ENCODE results near the gene TGM4. TPM values are rescaled to one million over a fixed set of nuclear protein-coding genes. Genes with fewer than 3 reads are reported as not detected.

TGM4 gene
- total RNA-seq, 2 experiments from 2014 or later, result not detected

DNA sequence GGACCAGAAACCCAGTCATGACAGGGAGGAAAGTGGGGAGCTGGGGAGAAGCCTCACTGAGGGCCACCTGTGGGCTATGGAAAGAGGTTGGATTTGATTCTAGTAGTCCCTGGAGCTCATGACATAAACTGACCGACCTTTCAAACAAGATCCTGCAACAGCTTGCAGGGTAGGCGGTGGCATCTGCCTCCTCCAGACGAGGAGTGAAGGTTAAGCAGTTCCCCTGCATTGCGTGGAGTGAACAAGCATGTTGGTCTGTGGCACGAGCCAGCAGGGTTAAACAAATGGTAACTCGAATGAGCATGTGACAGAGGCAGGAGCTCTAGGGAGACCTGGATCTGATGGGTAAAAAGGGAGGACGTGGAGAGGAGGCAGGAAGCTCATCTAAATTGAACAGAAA lies 12.7 kb downstream of the TGM4 start:
- Mint-ChIP-seq H3K9me3 (no peaks in the 10 kb centered on the region), H3K4me3 (no peak overlapping the region), H3K4me1 (no peaks in the 10 kb centered on the region), H3K36me3 (ENCODE audit: low read depth) (no peaks in the 10 kb centered on the region), H3K27me3 (peaks cover 4% of the 10 kb centered on the region), H3K27ac (no peak overlapping the region)
- ChIA-PET CTCF (interaction anchor here (0.7 kb wide), 1 partner anchor 10 kb away, joined by 3 read pairs; no protein-coding TSS in a partner anchor), POLR2A (no interaction called here)
- no peak for DNase-seq

DNA sequence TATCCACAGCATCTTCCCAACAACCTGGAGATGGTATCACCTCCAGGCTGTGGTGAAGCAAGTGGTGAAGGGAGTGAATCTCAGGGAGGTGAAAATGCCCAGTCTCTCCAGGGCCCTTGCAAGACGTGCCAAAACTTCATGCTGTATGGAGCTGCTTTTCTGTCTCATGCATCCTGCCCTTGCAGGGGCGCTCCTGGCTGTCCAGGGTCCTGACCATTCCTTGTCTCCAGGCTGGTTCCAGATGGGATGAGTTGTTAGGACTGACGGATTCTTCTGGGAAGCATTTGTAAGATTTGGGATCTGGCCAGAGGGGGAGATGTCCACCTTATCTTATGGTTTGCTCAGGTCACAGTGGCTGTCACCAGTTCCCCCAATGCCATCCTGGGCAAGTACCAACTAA lies 15.8 kb downstream of the TGM4 start:
- Mint-ChIP-seq H3K27me3 (no peaks in the 10 kb centered on the region), H3K9me3 (no peaks in the 10 kb centered on the region), H3K4me1 (no peaks in the 10 kb centered on the region), H3K27ac (no peak overlapping the region), H3K36me3 (ENCODE audit: low read depth) (no peaks in the 10 kb centered on the region), H3K4me3 (no peak overlapping the region)
- no peak for DNase-seq
- ChIA-PET POLR2A (no interaction called here), CTCF (no interaction called here)

DNA sequence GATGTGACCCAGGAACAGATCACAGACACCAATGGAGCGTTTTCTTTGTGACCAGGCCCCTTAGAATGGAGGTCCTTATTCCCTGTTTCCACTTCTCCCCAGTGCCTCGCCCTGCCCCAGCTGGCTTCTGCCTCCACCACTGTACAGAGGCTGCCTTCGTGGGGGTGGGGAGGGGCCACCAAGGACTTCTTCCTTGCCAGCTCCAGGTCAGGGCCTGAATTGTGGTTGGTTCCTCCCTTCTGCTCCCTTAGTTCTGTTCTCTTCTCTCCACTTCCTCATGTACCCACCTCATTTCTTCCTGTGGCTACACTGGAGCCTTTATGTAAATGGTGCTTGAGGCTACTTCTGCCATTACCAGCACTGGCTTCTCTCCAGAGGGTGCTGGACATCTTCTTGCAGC lies 16.4 kb downstream of the TGM4 start:
- no peak for DNase-seq
- ChIA-PET CTCF (no interaction called here), POLR2A (no interaction called here)

DNA sequence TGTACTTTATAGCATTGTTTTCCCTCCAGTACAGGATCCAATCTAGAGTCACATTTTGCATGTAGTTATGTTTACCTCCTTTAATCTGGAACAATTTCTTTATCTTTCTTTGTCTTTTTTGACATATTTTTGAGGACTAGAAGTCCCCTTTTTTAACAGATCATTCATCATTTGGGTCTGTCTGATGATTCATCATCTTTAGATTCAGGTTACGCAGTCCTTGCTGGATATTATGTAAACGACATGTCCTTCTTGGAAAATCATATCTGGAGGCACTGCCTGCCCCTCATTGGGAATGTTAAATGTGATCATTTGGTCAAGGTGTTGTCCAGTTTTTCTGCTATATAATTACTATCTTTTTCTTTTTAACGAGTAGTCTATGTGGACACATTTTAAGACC lies 18.3 kb downstream of the TGM4 start:
- Mint-ChIP-seq H3K36me3 (ENCODE audit: low read depth) (no peaks in the 10 kb centered on the region), H3K9me3 (no peaks in the 10 kb centered on the region), H3K27me3 (no peaks in the 10 kb centered on the region), H3K4me1 (no peaks in the 10 kb centered on the region), H3K27ac (no peak overlapping the region), H3K4me3 (no peak overlapping the region)
- no peak for DNase-seq
- CTCF ChIA-PET, result no interaction called here
- POLR2A ChIA-PET, result no interaction called here

More for the DNA sequence above, 16.4 kb downstream of the TGM4 start:
- H3K4me1 Mint-ChIP-seq, result no peaks in the 10 kb centered on the region
- no peaks in the 10 kb centered on the region for H3K36me3 Mint-ChIP-seq (ENCODE audit: low read depth)
- H3K27me3 Mint-ChIP-seq, result no peaks in the 10 kb centered on the region
- H3K9me3 Mint-ChIP-seq, result no peaks in the 10 kb centered on the region
- H3K4me3 Mint-ChIP-seq, result no peak overlapping the region
- no peak overlapping the region for H3K27ac Mint-ChIP-seq

DNA sequence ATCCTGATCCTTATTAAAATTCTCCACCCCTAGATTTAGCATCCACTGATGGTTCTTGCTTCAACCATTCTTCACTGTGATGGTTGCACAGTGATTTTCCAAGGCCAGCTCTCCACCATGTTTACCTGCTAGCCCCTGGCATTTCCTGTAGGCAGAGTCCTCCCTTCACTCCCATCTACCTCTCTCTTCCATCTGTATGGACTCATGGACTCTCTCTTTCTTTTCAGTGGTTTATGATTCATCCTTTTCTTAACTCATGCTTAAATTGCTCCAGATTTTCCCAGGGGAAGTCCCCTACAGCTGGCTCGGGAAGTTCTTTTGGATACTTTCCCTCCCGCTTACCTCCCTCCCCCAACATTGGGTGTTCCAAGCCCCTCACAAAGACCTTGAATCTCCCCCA lies 18.7 kb downstream of the TGM4 start:
- no peak for DNase-seq
- H3K27ac Mint-ChIP-seq, result no peak overlapping the region
- no peaks in the 10 kb centered on the region for H3K4me1 Mint-ChIP-seq
- H3K4me3 Mint-ChIP-seq, result no peak overlapping the region
- ChIA-PET POLR2A (no interaction called here), CTCF (no interaction called here)
- no peaks in the 10 kb centered on the region for H3K36me3 Mint-ChIP-seq (ENCODE audit: low read depth)
- H3K9me3 Mint-ChIP-seq, result no peaks in the 10 kb centered on the region
- H3K27me3 Mint-ChIP-seq, result no peaks in the 10 kb centered on the region

DNA sequence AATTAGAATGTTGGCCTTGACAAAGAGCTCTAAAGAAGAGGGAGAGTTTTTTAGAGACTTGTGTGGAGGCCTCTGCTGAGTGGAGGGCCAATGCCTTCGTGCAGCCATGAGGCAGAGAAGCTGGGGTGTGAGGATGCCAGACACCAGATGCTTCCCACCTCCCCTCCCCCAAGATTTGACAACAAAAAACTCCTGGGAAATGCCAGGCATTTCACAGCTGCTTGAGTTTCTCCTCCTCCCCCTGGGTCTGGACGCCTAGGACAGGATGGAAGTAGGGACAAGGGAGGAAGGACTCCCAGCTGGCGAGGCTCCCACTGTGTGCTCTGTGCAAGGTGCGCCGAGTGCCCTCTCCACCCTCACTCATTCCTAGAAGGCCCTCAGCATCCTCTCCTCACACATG lies 20.1 kb downstream of the TGM4 start:
- Mint-ChIP-seq H3K4me3 (no peak overlapping the region), H3K36me3 (ENCODE audit: low read depth) (no peaks in the 10 kb centered on the region), H3K4me1 (no peaks in the 10 kb centered on the region), H3K27ac (no peak overlapping the region), H3K9me3 (no peaks in the 10 kb centered on the region), H3K27me3 (no peaks in the 10 kb centered on the region)
- DNase-seq, result no peak
- ChIA-PET POLR2A (no interaction called here), CTCF (no interaction called here)

DNA sequence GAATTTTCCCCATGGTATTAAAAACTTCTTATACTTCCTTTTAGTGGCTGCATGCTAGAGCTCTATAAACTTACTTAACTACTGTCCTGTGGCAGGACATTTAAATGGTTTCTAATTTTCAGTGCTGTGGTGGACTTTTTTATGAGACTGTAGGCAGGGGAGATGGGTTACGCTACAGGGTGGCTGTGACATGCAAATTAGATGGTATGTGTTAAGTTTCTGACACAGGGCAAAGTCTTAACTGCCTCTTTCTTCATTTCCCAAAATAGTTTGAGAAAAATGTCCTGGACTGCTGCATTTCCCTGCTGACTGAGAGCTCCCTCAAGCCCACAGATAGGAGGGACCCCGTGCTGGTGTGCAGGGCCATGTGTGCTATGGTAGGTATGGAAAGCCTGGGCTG lies 22.0 kb downstream of the TGM4 start:
- no peak for DNase-seq
- H3K36me3 Mint-ChIP-seq (ENCODE audit: low read depth), result no peaks in the 10 kb centered on the region

DNA sequence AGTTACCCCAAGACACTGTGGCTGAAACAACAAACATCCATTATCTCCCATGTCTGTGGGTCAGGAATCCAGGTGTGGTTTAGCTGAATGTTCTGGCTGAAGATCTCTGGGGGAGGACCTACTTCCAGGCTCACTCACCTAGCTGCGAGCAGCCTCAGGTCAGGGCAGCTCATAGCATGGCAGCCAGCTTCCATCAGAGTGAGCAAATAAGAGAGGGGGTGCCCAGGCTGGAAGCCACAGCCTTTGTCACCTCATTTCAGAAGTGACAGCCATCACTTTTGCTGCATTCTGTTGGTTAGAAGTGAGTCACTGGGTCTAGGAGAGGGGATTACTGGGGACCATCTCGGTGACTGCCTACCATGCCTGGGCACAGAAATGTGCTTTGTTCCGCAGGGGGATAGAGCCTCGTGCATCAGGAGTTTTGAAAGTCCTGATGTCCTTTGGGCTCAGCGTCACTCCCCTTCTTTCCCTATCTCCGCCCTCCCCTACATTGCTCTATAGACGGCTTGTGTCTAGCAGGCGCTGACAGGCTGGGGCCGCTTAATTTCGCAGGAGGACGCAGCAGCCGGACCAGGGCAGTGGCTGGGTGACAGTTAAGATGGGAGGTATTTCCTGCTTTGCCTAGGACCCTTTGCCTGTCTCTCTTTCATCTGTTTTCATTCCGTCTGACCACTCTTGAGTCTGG lies 25.4 kb downstream of the TGM4 start:
- Mint-ChIP-seq H3K27ac (no peak overlapping the region), H3K4me3 (no peak overlapping the region), H3K9me3 (no peaks in the 10 kb centered on the region), H3K36me3 (ENCODE audit: low read depth) (no peaks in the 10 kb centered on the region), H3K4me1 (no peaks in the 10 kb centered on the region), H3K27me3 (no peaks in the 10 kb centered on the region)
- ChIA-PET CTCF (no interaction called here), POLR2A (no interaction called here)
- DNase-seq, result no peak

More for the DNA sequence above, 22.0 kb downstream of the TGM4 start:
- ChIA-PET CTCF (interaction anchor here (1.1 kb wide), 1 partner anchor 9 kb away, joined by 3 read pairs; no protein-coding TSS in a partner anchor), POLR2A (no interaction called here)
- Mint-ChIP-seq H3K27ac (no peak overlapping the region), H3K27me3 (no peaks in the 10 kb centered on the region), H3K4me1 (no peaks in the 10 kb centered on the region), H3K4me3 (no peak overlapping the region), H3K9me3 (no peaks in the 10 kb centered on the region)

DNA sequence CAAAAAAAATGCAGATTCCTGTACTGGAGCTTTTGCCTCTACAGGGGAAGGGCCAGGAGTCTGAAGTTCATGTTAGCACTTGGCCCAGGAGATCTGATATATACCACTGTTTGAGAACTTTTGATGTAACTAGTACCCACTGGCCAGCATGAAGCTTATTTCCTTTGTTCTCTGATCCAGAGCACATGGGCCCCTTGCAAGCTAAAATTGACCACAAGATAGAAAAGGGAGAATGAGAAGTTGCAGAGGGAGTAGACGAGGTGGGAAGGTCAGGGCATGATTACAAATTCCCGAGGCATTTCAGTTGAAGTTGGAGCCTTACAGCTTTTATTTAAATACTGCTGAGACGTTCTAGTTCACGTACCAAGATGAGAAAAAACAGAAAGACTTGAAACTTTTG lies 28.2 kb downstream of the TGM4 start:
- ChIA-PET CTCF (no interaction called here), POLR2A (no interaction called here)
- Mint-ChIP-seq H3K4me3 (no peak overlapping the region), H3K27me3 (peaks cover 1% of the 10 kb centered on the region), H3K27ac (no peak overlapping the region), H3K4me1 (no peaks in the 10 kb centered on the region), H3K36me3 (ENCODE audit: low read depth) (no peaks in the 10 kb centered on the region), H3K9me3 (no peaks in the 10 kb centered on the region)
- no peak for DNase-seq

DNA sequence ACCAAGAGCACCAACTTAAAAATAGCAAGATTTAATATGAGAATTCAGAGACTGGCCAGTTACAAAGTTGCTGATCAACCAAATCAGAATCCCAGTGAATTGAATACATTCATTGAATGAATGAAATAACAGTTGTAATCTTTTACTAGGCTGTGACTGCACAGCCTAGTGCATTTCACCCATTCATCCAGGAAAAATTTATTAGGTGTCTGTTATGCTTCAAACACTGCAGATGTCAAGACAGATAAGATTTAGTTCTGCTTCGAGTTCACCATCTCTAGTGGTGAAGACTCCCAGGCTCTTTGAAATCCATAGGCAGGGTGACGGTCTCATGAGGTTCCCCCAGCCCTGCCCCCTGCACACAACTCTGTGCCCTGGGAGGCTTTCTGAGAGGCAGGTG lies 28.9 kb downstream of the TGM4 start:
- Mint-ChIP-seq H3K27ac (no peak overlapping the region), H3K36me3 (ENCODE audit: low read depth) (no peaks in the 10 kb centered on the region), H3K27me3 (peaks cover 1% of the 10 kb centered on the region), H3K9me3 (no peaks in the 10 kb centered on the region), H3K4me3 (no peak overlapping the region), H3K4me1 (no peaks in the 10 kb centered on the region)
- CTCF ChIA-PET, result no interaction called here
- POLR2A ChIA-PET, result no interaction called here
- no peak for DNase-seq

DNA sequence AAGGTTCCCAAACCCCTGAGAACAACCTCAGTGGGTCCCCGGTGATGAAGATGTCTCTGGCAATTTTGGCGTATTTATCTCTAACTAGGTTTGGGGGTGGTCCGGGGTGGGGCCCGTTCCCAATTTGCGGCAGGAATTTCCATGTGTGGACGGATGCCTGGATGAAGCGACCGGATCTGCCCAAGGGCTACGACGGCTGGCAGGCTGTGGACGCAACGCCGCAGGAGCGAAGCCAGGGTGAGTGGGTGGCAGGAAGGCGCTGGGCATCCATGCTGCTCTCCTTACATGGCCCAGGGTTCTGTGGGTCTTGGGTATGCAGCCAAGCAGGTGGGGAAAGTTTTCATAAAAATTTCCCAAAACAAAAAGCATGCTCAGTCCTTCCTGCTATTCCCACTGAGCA lies 29.3 kb downstream of the TGM4 start:
- peaks cover 1% of the 10 kb centered on the region for H3K27me3 Mint-ChIP-seq
- no peaks in the 10 kb centered on the region for H3K36me3 Mint-ChIP-seq (ENCODE audit: low read depth)
- H3K9me3 Mint-ChIP-seq, result no peaks in the 10 kb centered on the region
- H3K27ac Mint-ChIP-seq, result no peak overlapping the region
- no peak overlapping the region for H3K4me3 Mint-ChIP-seq
- no peaks in the 10 kb centered on the region for H3K4me1 Mint-ChIP-seq
- POLR2A ChIA-PET, result no interaction called here
- no peak for DNase-seq
- CTCF ChIA-PET, result no interaction called here

DNA sequence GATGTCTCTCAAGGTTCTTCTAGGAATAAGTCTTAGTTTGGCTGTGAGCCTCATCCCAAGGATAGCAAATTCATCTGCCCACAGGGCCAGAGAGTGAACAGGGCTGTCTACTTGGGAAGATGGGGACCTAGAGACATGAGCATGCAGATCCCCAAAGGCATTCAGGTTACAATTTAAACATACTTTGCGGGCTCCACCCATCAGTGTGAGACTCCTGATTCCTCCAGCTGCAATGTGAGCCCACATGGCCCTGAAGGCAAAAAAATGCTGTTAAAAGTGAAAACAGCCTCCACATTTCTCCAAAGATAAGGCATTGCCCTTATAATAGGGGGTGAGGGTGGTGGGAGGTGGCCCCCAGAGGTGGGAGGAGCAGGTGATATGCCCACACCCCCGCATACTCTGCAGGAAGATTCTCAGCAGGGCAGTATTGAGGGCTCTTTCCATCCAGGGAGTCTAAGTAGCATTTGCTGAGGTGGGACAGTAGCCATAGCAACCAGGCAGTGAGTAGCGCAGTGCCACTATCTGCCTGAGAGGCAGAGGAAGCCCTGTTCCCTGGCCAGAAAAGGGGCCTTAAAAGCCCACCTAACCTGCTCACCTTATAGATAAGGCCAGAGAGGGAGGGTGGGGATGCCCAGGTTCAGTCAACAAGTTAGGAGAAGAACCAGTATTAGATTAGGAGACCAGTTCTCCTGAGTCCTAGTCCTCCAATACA lies 31.2 kb downstream of the TGM4 start:
- H3K27ac Mint-ChIP-seq, result no peak overlapping the region
- CTCF ChIA-PET, result interaction anchor here (1.2 kb wide), 1 partner anchor 9 kb away, joined by 3 read pairs; no protein-coding TSS in a partner anchor
- no peaks in the 10 kb centered on the region for H3K9me3 Mint-ChIP-seq
- peaks cover 10% of the 10 kb centered on the region for H3K27me3 Mint-ChIP-seq
- no peak for DNase-seq
- no peak overlapping the region for H3K4me3 Mint-ChIP-seq
- no peaks in the 10 kb centered on the region for H3K4me1 Mint-ChIP-seq
- POLR2A ChIA-PET, result no interaction called here
- no peaks in the 10 kb centered on the region for H3K36me3 Mint-ChIP-seq (ENCODE audit: low read depth)

DNA sequence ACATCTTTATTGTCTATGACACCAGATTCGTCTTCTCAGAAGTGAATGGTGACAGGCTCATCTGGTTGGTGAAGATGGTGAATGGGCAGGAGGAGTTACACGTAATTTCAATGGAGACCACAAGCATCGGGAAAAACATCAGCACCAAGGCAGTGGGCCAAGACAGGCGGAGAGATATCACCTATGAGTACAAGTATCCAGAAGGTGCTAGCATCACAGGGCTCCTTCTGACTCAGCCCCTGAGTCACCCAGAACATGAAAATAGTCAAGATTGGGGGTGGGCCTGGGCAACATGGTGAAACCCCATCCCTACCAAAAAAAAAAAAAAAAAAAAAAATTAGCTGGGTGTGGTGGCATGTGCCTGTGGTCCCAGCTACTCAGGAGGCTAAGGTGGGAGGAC lies 32.6 kb downstream of the TGM4 start:
- Mint-ChIP-seq H3K9me3 (no peaks in the 10 kb centered on the region), H3K36me3 (ENCODE audit: low read depth) (no peaks in the 10 kb centered on the region), H3K4me3 (no peak overlapping the region), H3K27me3 (peaks cover 10% of the 10 kb centered on the region), H3K27ac (no peak overlapping the region), H3K4me1 (no peaks in the 10 kb centered on the region)
- no peak for DNase-seq
- ChIA-PET CTCF (no interaction called here), POLR2A (no interaction called here)

DNA sequence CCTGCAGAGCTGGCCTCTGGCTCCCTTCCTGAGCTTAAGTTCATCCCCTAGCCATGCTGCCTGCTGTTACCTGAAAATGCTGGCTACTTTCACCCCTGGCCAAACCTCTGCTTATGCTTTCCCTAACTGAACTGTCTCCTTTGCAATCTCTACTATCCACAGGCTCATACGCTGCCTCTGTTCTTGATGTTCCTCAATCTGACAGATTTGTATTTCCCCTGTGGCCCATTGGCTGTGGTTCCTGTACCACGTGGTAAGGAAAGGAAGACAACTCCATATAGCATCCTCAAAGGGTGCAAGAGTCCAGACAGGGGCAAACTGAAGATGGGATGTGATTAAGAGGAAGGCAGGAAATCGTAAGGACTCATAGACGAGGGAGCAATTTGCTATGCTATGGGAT lies 33.2 kb downstream of the TGM4 start:
- H3K4me3 Mint-ChIP-seq, result no peak overlapping the region

More for the DNA sequence above, 33.2 kb downstream of the TGM4 start:
- POLR2A ChIA-PET, result no interaction called here
- DNase-seq, result no peak
- H3K36me3 Mint-ChIP-seq (ENCODE audit: low read depth), result no peaks in the 10 kb centered on the region
- no peaks in the 10 kb centered on the region for H3K9me3 Mint-ChIP-seq
- CTCF ChIA-PET, result no interaction called here
- H3K27ac Mint-ChIP-seq, result no peak overlapping the region
- no peaks in the 10 kb centered on the region for H3K4me1 Mint-ChIP-seq
- peaks cover 10% of the 10 kb centered on the region for H3K27me3 Mint-ChIP-seq
